ENCODE results near the gene NEO1.

NEO1 gene

GRCh38 chr15:73075160-73075859 lies 23.0 kb downstream of the NEO1 start:
- DNase-seq: no peak

GRCh38 chr15:73078291-73078690 lies 26.0 kb downstream of the NEO1 start:
- DNase-seq: no peak

GRCh38 chr15:73078722-73079121 lies 26.5 kb downstream of the NEO1 start:
- no peak for DNase-seq

- DNase-seq: no peak
These were observed 27.3 kb downstream of the NEO1 start for GRCh38 chr15:73079565-73079964.

GRCh38 chr15:73081321-73081958 lies 29.2 kb downstream of the NEO1 start:
- DNase-seq: no peak

- DNase-seq: no peak
These were observed 30.5 kb downstream of the NEO1 start for GRCh38 chr15:73082812-73083211.

GRCh38 chr15:73087098-73087497 lies 34.8 kb downstream of the NEO1 start:
- no peak for DNase-seq

GRCh38 chr15:73105064-73105463 lies 52.8 kb downstream of the NEO1 start:
- no peak for DNase-seq

- DNase-seq: no peak
These were observed 56.4 kb downstream of the NEO1 start for GRCh38 chr15:73108676-73109075.

- no peak for DNase-seq
These were observed 57.5 kb downstream of the NEO1 start for GRCh38 chr15:73109765-73110164.

GRCh38 chr15:73110201-73110600 lies 57.9 kb downstream of the NEO1 start:
- DNase-seq: no peak

GRCh38 chr15:73114064-73114463 lies 61.8 kb downstream of the NEO1 start:
- DNase-seq: no peak

- DNase-seq: no peak
These were observed 63.9 kb downstream of the NEO1 start for GRCh38 chr15:73116164-73116563.

- DNase-seq: no peak
These were observed 65.8 kb downstream of the NEO1 start for GRCh38 chr15:73118055-73118454.

- no peak for DNase-seq
These were observed 67.2 kb downstream of the NEO1 start for GRCh38 chr15:73119478-73119877.

- no peak for DNase-seq
These were observed 68.0 kb downstream of the NEO1 start for GRCh38 chr15:73120269-73120668.

GRCh38 chr15:73125219-73125618 lies 73.0 kb downstream of the NEO1 start:
- DNase-seq: no peak

GRCh38 chr15:73127302-73127936 lies 75.2 kb downstream of the NEO1 start:
- DNase-seq: no peak

GRCh38 chr15:73130830-73131229 lies 78.6 kb downstream of the NEO1 start:
- DNase-seq: no peak

- DNase-seq: no peak
These were observed 81.9 kb downstream of the NEO1 start for GRCh38 chr15:73134196-73134595.

GRCh38 chr15:73139041-73139743 lies 86.9 kb downstream of the NEO1 start:
- DNase-seq: no peak

- DNase-seq: no peak
These were observed 87.7 kb downstream of the NEO1 start for GRCh38 chr15:73139744-73140553.
